K562 (cell line): ENCODE data around the gene OTOG.
A peak's percentile ranks its signal among the peaks of the same experiment; 100 is the strongest.

ENCODE experiments used
- CEBPG ChIP-seq, 3 experiments: fragments of 200-800 bp in 1 of 3; sonication (Bioruptor generic) in 1 of 3; sonication (generic) in 1 of 3; formaldehyde crosslinking in 1 of 3; IDR thresholded peaks in 2 of 3; conservative IDR thresholded peaks in 1 of 3; 2 replicates each; pipeline versions ENCODE4 v1.6.1 to v1.8.0; 2016 to 2022; ENCODE audit warnings: missing compliant biosample characterization in 2 of 3, missing genetic modification characterization in 2 of 3, mild to moderate bottlenecking in 1 of 3, missing genetic modification reagents in 1 of 3
- CTCF ChIP-seq, 3 experiments: IDR thresholded peaks in 2 of 3; conservative IDR thresholded peaks in 1 of 3; 2 replicates each; pipeline ENCODE4 v1.5.1; 2011 to 2012; ENCODE audit warnings: low read length in 3 of 3, mild to moderate bottlenecking in 3 of 3, control low read depth in 2 of 3, improper control_type of control experiment in 1 of 3, inconsistent platforms in 1 of 3, low read depth in 1 of 3, mixed read lengths in 1 of 3, moderate library complexity in 1 of 3; ENCODE audit not compliant: insufficient read depth in 2 of 3
- ESRRB ChIP-seq: fragments of 250-450 bp; sonication (Bioruptor Pico); IDR thresholded peaks from 2 replicates; pipeline ENCODE4 v1.5.0; 2020; ENCODE audit warnings: mild to moderate bottlenecking, moderate library complexity, borderline replicate concordance
- FOXK1 ChIP-seq: sonication (generic); formaldehyde crosslinking; IDR thresholded peaks from 2 replicates; pipeline ENCODE4 v1.8.0; 2022; ENCODE audit warnings: missing genetic modification reagents, mild to moderate bottlenecking, borderline replicate concordance
- JUND ChIP-seq, 2 experiments: IDR thresholded peaks; 2 replicates in 1 of 2; 3 replicates in 1 of 2; pipeline ENCODE4 v1.6.1; 2011; ENCODE audit warnings: borderline replicate concordance in 2 of 2, low read depth in 2 of 2, low read length in 2 of 2, improper control_type of control experiment in 1 of 2, missing biosample characterization in 1 of 2, missing genetic modification characterization in 1 of 2, missing genetic modification reagents in 1 of 2
- MXI1 ChIP-seq: IDR thresholded peaks from 2 replicates; pipeline ENCODE4 v1.6.1; 2011; ENCODE audit warnings: low read depth, mild to moderate bottlenecking, improper control_type of control experiment, low read length
- MYC ChIP-seq, 2 experiments: fragments of 250-450 bp in 1 of 2; sonication (Bioruptor Pico) in 1 of 2; IDR thresholded peaks; 2 replicates each; pipeline versions ENCODE4 v1.5.1 to v1.6.1; 2012 to 2021; ENCODE audit warnings: low read depth in 2 of 2, borderline replicate concordance in 1 of 2, improper control_type of control experiment in 1 of 2, low read length in 1 of 2, mild to moderate bottlenecking in 1 of 2, moderate library complexity in 1 of 2
- RNF2 ChIP-seq: sonication (generic); IDR thresholded peaks from 2 replicates; pipeline ENCODE4 v1.6.1; 2016
- SIN3A ChIP-seq, 2 experiments: fragments of 150-350 bp in 1 of 2; IDR thresholded peaks; 2 replicates each; pipeline ENCODE4 v1.6.1; 2011 to 2016; ENCODE audit warnings: borderline replicate concordance in 2 of 2, low read depth in 2 of 2, low read length in 2 of 2, mild to moderate bottlenecking in 2 of 2, moderate library complexity in 2 of 2; ENCODE audit not compliant: control insufficient read depth in 1 of 2
- SMC3 ChIP-seq: conservative IDR thresholded peaks from 2 replicates; pipeline ENCODE4 v1.6.1; 2011; ENCODE audit warnings: low read depth, low read length, improper control_type of control experiment; ENCODE audit not compliant: insufficient read depth
- XRCC5 ChIP-seq: fragments of 200-400 bp; formaldehyde crosslinking; IDR thresholded peaks from 2 replicates; pipeline ENCODE4 v1.6.1; 2017; ENCODE audit warnings: low read depth, mild to moderate bottlenecking, low read length
- ZC3H4 ChIP-seq: sonication (generic); formaldehyde crosslinking; IDR thresholded peaks from 2 replicates; pipeline ENCODE4 v1.9.0; 2021; ENCODE audit warnings: missing genetic modification reagents, borderline replicate concordance
- ZNF274 ChIP-seq: IDR thresholded peaks from 2 replicates; pipeline ENCODE4 v1.6.1; 2011; ENCODE audit warnings: low read depth, mild to moderate bottlenecking, low read length, moderate library complexity, borderline replicate concordance
- ZNF561 ChIP-seq: fragments of 450-650 bp; formaldehyde crosslinking; conservative IDR thresholded peaks from 2 replicates; pipeline ENCODE4 v1.4.0; 2020; ENCODE audit warnings: mild to moderate bottlenecking, moderate library complexity

GRCh38 chr11:17598700-17599459 lies 51.8 kb downstream of the OTOG start:
- TF ChIP-seq ZNF561 (CRISPR knock-in tag) (no peak), CTCF (IDR thresholded peaks at IDR 0.05 in 2 of 3, conservative IDR thresholded peaks at IDR 0.05 in 1 of 3; ENCODE audit: insufficient read depth in 2 of 3, low read depth in 1 of 3, low read length in 3 of 3) (peak; percentile 91 to 94 (median 94)), MXI1 (no peak), SMC3 (peak; percentile 88), FOXK1 (CRISPR knock-in tag) (no peak), CEBPG (CRISPR knock-in tag; IDR thresholded peaks at IDR 0.05) (no peak), CEBPG (tag; conservative IDR thresholded peaks at IDR 0.05 in 1 of 2, IDR thresholded peaks at IDR 0.05 in 1 of 2) (no peak), ZC3H4 (no peak), ZNF274 (no peak), RNF2 (no peak), XRCC5 (no peak), ESRRB (CRISPR knock-in tag) (no peak), SIN3A (IDR thresholded peaks at IDR 0.05; ENCODE audit: borderline replicate concordance in 2 of 2, control insufficient read depth in 1 of 2, low read depth in 2 of 2, low read length in 2 of 2) (no peak), JUND (IDR thresholded peaks at IDR 0.05; ENCODE audit: borderline replicate concordance, low read depth, low read length) (no peak), JUND (tag; IDR thresholded peaks at IDR 0.05; ENCODE audit: borderline replicate concordance, low read depth, low read length) (no peak), MYC (IDR thresholded peaks at IDR 0.05; ENCODE audit: low read depth, low read length) (no peak), MYC (CRISPR knock-in tag; IDR thresholded peaks at IDR 0.05; ENCODE audit: borderline replicate concordance, low read depth) (no peak)
